ENCODE measurements around the gene USP37.

USP37 gene

GRCh38 chr2:218431878-218432277 lies 136.3 kb downstream of the USP37 start:
- H3K9me3 ChIP-seq (ENCODE audit: insufficient read depth, low read length, severe bottlenecking) = no peaks in the 10 kb centered on the region
- DNase-seq = no peak
- no peak for TF ChIP-seq CTCF (IDR thresholded peaks at IDR 0.05; ENCODE audit: borderline replicate concordance, extremely low read depth, low read length, poor library complexity, severe bottlenecking)
- no peak for TF ChIP-seq EZH2 (IDR thresholded peaks at IDR 0.05; ENCODE audit: borderline replicate concordance, low read depth, low read length, severe bottlenecking)
- no peak overlapping the region for H3K27ac ChIP-seq (ENCODE audit: low read length)
- H3K4me2 ChIP-seq (ENCODE audit: insufficient read depth, low read length) = no peak overlapping the region
- H3K4me1 ChIP-seq (ENCODE audit: insufficient read depth, low read length) = no peaks in the 10 kb centered on the region
- no peak overlapping the region for H3K4me3 ChIP-seq (ENCODE audit: low read depth in 1 of 2, low read length in 2 of 2)
- H2AFZ ChIP-seq (ENCODE audit: low read depth, low read length) = no peak overlapping the region
- H4K20me1 ChIP-seq (ENCODE audit: insufficient read depth, low read length) = no peaks in the 10 kb centered on the region; the same call in 1 of the 2 replicates
- H3K27me3 ChIP-seq (ENCODE audit: insufficient read depth, low read length, poor library complexity) = no peaks in the 10 kb centered on the region
- no peaks in the 10 kb centered on the region for H3K79me2 ChIP-seq (ENCODE audit: insufficient read depth, low read length)
- no peaks in the 10 kb centered on the region for H3K36me3 ChIP-seq (ENCODE audit: insufficient read depth, low read length)
- ATAC-seq (ENCODE audit: insufficient read depth, low read depth) = no peak
- H3K9ac ChIP-seq (ENCODE audit: low read depth, low read length) = no peak overlapping the region

- no peak overlapping the region for H3K4me2 ChIP-seq (ENCODE audit: insufficient read depth, low read length)
- no peak overlapping the region for H3K4me3 ChIP-seq (ENCODE audit: low read depth in 1 of 2, low read length in 2 of 2)
- no peaks in the 10 kb centered on the region for H3K4me1 ChIP-seq (ENCODE audit: insufficient read depth, low read length)
- H3K79me2 ChIP-seq (ENCODE audit: insufficient read depth, low read length) = no peaks in the 10 kb centered on the region
- TF ChIP-seq CTCF (IDR thresholded peaks at IDR 0.05; ENCODE audit: borderline replicate concordance, extremely low read depth, low read length, poor library complexity, severe bottlenecking) (no peak), EZH2 (IDR thresholded peaks at IDR 0.05; ENCODE audit: borderline replicate concordance, low read depth, low read length, severe bottlenecking) (no peak)
- no peaks in the 10 kb centered on the region; the same call in 1 of the 2 replicates for H4K20me1 ChIP-seq (ENCODE audit: insufficient read depth, low read length)
- no peak overlapping the region for H3K27ac ChIP-seq (ENCODE audit: low read length)
- DNase-seq (no peak), ATAC-seq (ENCODE audit: insufficient read depth, low read depth) (no peak)
- H3K27me3 ChIP-seq (ENCODE audit: insufficient read depth, low read length, poor library complexity) = no peaks in the 10 kb centered on the region
- no peaks in the 10 kb centered on the region for H3K36me3 ChIP-seq (ENCODE audit: insufficient read depth, low read length)
- H3K9ac ChIP-seq (ENCODE audit: low read depth, low read length) = no peak overlapping the region
- no peak overlapping the region for H2AFZ ChIP-seq (ENCODE audit: low read depth, low read length)
- no peaks in the 10 kb centered on the region for H3K9me3 ChIP-seq (ENCODE audit: insufficient read depth, low read length, severe bottlenecking)
Measured at GRCh38 chr2:218430721-218431120, 137.4 kb downstream of the USP37 start.

GRCh38 chr2:218429911-218430692 lies 138.0 kb downstream of the USP37 start:
- Histone ChIP-seq H3K4me3 (ENCODE audit: low read depth in 1 of 2, low read length in 2 of 2) (no peak overlapping the region), H3K9me3 (ENCODE audit: insufficient read depth, low read length, severe bottlenecking) (no peaks in the 10 kb centered on the region), H3K79me2 (ENCODE audit: insufficient read depth, low read length) (no peaks in the 10 kb centered on the region), H3K27ac (ENCODE audit: low read length) (no peak overlapping the region), H4K20me1 (ENCODE audit: insufficient read depth, low read length) (no peaks in the 10 kb centered on the region; the same call in 1 of the 2 replicates), H3K4me2 (ENCODE audit: insufficient read depth, low read length) (no peak overlapping the region), H3K4me1 (ENCODE audit: insufficient read depth, low read length) (no peaks in the 10 kb centered on the region), H3K36me3 (ENCODE audit: insufficient read depth, low read length) (no peaks in the 10 kb centered on the region), H2AFZ (ENCODE audit: low read depth, low read length) (no peak overlapping the region), H3K9ac (ENCODE audit: low read depth, low read length) (no peak overlapping the region), H3K27me3 (ENCODE audit: insufficient read depth, low read length, poor library complexity) (no peaks in the 10 kb centered on the region)
- ATAC-seq (ENCODE audit: insufficient read depth, low read depth) (0 out of 3 replicates have a peak, but pooled peaks have one; percentile 39), DNase-seq (no peak)
- no peak for TF ChIP-seq EZH2 (IDR thresholded peaks at IDR 0.05; ENCODE audit: borderline replicate concordance, low read depth, low read length, severe bottlenecking)
- TF ChIP-seq CTCF (IDR thresholded peaks at IDR 0.05; ENCODE audit: borderline replicate concordance, extremely low read depth, low read length, poor library complexity, severe bottlenecking) = no peak

Measured in DND-41 (cell line).